ENCODE data around the gene TGFB1. TPM values are rescaled to one million over a fixed set of nuclear protein-coding genes. Genes with fewer than 3 reads are reported as not detected.

Gene TGFB1
- total and polyA plus RNA-seq, 2 of the 13 experiments (the other 11 are each of a cell fraction or from before 2014, with no cell fraction given), result 4.1 to 5.4 TPM

DNA sequence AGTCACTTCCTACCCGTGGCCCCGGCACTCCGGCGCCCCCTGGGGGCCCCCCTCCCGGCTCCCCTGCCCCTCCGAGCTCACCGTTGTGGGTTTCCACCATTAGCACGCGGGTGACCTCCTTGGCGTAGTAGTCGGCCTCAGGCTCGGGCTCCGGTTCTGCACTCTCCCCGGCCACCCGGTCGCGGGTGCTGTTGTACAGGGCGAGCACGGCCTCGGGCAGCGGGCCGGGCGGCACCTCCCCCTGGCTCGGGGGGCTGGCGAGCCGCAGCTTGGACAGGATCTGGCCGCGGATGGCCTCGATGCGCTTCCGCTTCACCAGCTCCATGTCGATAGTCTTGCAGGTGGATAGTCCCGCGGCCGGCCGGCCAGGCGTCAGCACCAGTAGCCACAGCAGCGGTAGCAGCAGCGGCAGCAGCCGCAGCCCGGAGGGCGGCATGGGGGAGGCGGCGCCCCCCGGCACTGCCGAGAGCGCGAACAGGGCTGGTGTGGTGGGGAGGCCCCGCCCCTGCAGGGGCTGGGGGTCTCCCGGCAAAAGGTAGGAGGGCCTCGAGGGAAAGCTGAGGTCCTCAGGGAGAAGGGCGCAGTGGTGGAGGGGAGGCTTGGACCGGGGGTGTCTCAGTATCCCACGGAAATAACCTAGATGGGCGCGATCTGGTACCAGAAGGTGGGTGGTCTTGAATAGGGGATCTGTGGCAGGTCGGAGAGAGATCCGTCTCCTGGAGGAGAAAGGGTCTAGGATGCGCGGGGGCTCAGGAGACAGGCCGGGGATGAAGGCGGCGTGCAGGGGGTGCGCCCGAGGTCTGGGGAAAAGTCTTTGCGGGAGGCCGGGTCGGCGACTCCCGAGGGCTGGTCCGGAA lies 885 bp downstream of the TGFB1 start (continued):
- TF ChIP-seq ZNF574 (CRISPR knock-in tag; IDR thresholded peaks at IDR 0.05), result peak; percentile 32; the same call in 1 of the 2 replicates
- TF ChIP-seq MAX (IDR thresholded peaks at IDR 0.05), result peak; percentile 47; the same call in 1 of the 2 replicates
- TF ChIP-seq BHLHE40 (IDR thresholded peaks at IDR 0.05; ENCODE audit: low read length), result no peak
- TF ChIP-seq POLR2A (IDR thresholded peaks at IDR 0.05; ENCODE audit: insufficient read depth in 1 of 2, low read depth in 2 of 2, low read length in 2 of 2), result peak in 1 of 2 experiments; percentile 54; a peak in 2 of 4 replicates
- peak; percentile 59; the same call in 1 of the 2 replicates for TF ChIP-seq CCDC6 (CRISPR knock-in tag; IDR thresholded peaks at IDR 0.05)

DNA sequence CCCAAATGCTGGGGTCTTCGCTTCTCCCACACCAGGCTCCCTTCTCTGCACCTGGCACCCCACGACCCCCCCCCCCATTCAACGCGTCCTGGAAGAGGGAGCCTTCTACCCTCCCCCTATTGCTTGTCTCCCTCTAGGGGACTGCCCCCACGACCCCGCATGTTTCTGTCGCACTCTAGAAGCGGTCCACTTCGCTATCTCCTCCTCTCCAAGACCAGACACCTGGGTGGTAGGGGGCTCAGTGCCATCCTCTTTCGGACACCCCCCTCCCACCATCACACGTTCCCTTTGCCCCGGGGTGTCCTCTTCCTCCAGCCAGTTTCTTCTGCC lies 1.5 kb downstream of the TGFB1 start:
- TF ChIP-seq ZBTB38 (CRISPR knock-in tag; IDR thresholded peaks at IDR 0.05) (no peak), ZNF574 (CRISPR knock-in tag; IDR thresholded peaks at IDR 0.05) (peak; percentile 71; the same call in 1 of the 2 replicates), ZNF557 (CRISPR knock-in tag; IDR thresholded peaks at IDR 0.05) (0 out of 2 replicates have a peak, but pooled peaks have one; percentile 17), STAG1 (CRISPR knock-in tag; IDR thresholded peaks at IDR 0.05) (peak; percentile 33; the same call in 1 of the 2 replicates), ZNF234 (CRISPR knock-in tag; conservative IDR thresholded peaks at IDR 0.05) (0 out of 2 replicates have a peak, but pooled peaks have one; percentile 41), ZNF251 (CRISPR knock-in tag; IDR thresholded peaks at IDR 0.05) (no peak)
- CTCF ChIA-PET (ENCODE audit: low intra/inter-chr PET ratio, low total read pairs), result interaction anchor here (1.4 kb wide), 1 partner anchor 44 kb away, joined by 6 read pairs; no protein-coding TSS in a partner anchor
- no TSS peak for BruUV-seq (replicated peaks)
- ATAC-seq (no peak), FAIRE-seq (no peak), DNase-seq (ENCODE audit: low spot score) (no peak)
- 2% methylated on average over 12 of the region's 12 CpGs for WGBS (ENCODE audit: low lambda C conversion rate)
- H2AFZ ChIP-seq (ENCODE audit: low read length), result no peak overlapping the region
- peak overlapping the region; percentile 82 for H3K9ac ChIP-seq (ENCODE audit: insufficient read depth, low read depth, low read length)
- H3K4me2 ChIP-seq (ENCODE audit: low read depth, low read length), result peak overlapping the region; percentile 80
- POLR2A ChIA-PET, result interaction anchor here (1.1 to 3.1 kb wide), 11 partner anchors 11 to 126 kb away, joined by 3 to 73 read pairs (median 8); partner anchors contain the start of genes B3GNT8, B9D2, CCDC97 and DMAC2
- peaks cover 32% of the 10 kb centered on the region for H3K4me1 ChIP-seq (ENCODE audit: insufficient read depth, low read length)
- H3K4me3 ChIP-seq (replicated peaks in 1 of 3; ENCODE audit: insufficient read depth in 1 of 3, low read depth in 2 of 3, low read length in 3 of 3), result peak overlapping the region; percentile 90 to 95 (median 95)
- peaks cover 6 to 10% of the 10 kb centered on the region in 2 experiments; a peak in 2 of 5 replicates for H3K36me3 ChIP-seq (replicated peaks in 1 of 2; ENCODE audit: control insufficient read depth in 1 of 2, insufficient read depth in 2 of 2, low read length in 2 of 2)
- peaks cover 12% of the 10 kb centered on the region; the same call in 1 of the 2 replicates for H4K20me1 ChIP-seq (ENCODE audit: insufficient read depth, low read length)
- in situ Hi-C loops (cut with HindIII; ENCODE audit: extremely low pct_ligation_motif_present, low pct_unique_long_range_greater_than_20kb) (loop anchor here (5.0 kb wide), 1 partner anchor 40 kb away; the partner anchor contains the start of gene CCDC97), intact Hi-C loops (cut with micrococcal nuclease; ENCODE audit: unreplicated experiment) (loop anchor here (1.0 to 2.0 kb wide), 2 partner anchors 11 to 27 kb away; no protein-coding TSS in a partner anchor)
- no peaks in the 10 kb centered on the region for H3K9me3 ChIP-seq (ENCODE audit: low read length)
- H3K27ac ChIP-seq (ENCODE audit: extremely low read length, insufficient read depth, low read length), result no peak overlapping the region
- H3K79me2 ChIP-seq (ENCODE audit: insufficient read depth, low read length), result peaks cover 29% of the 10 kb centered on the region
- H3K27me3 ChIP-seq (ENCODE audit: control insufficient read depth in 1 of 2, insufficient read depth in 2 of 2, low read length in 2 of 2), result no peaks in the 10 kb centered on the region; a peak in 1 of 5 replicates

Data from HepG2 (cell line).